ENCODE measurements around the gene ECHDC3.

GRCh38 chr10:11805792-11806191, 63.6 kb downstream of the ECHDC3 start:
- TF ChIP-seq, protein P1, sequence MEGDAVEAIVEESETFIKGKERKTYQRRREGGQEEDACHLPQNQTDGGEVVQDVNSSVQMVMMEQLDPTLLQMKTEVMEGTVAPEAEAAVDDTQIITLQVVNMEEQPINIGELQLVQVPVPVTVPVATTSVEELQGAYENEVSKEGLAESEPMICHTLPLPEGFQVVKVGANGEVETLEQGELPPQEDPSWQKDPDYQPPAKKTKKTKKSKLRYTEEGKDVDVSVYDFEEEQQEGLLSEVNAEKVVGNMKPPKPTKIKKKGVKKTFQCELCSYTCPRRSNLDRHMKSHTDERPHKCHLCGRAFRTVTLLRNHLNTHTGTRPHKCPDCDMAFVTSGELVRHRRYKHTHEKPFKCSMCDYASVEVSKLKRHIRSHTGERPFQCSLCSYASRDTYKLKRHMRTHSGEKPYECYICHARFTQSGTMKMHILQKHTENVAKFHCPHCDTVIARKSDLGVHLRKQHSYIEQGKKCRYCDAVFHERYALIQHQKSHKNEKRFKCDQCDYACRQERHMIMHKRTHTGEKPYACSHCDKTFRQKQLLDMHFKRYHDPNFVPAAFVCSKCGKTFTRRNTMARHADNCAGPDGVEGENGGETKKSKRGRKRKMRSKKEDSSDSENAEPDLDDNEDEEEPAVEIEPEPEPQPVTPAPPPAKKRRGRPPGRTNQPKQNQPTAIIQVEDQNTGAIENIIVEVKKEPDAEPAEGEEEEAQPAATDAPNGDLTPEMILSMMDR (IDR thresholded peaks at IDR 0.05; ENCODE audit: low read depth, low read length) = no peak
- TF ChIP-seq EZH2phosphoT487 (IDR thresholded peaks at IDR 0.05; ENCODE audit: low read depth) = no peak

Measured in OCI-LY3 (cell line).